Umbilical cord (tissue), 2 donors: Measurements from ENCODE around the gene DPYD. TPM values are rescaled to one million over a fixed set of nuclear protein-coding genes. Genes with fewer than 3 reads are reported as not detected.

Experiments
- DNase-seq: peaks from one replicate; pipeline ENCODE4 v3.0.0-alpha.2; 2015; ENCODE audit warnings: low spot score
- total RNA-seq: library from RNA; depleted of rRNA; stranded (reverse); fragments of >200 nt; gene quantifications from one replicate; pipeline ENCODE4 v1.2.3, GENCODE V29; 2014; ENCODE audit warnings: low replicate concordance; ENCODE audit not compliant: insufficient read depth

DPYD gene
- total RNA-seq, 1 donor from 2014 or later, result 24.1 TPM

- DNase-seq, result no peak
These were observed 380.4 kb downstream of the DPYD start for GRCh38 chr1:97540346-97540888.

- no peak for DNase-seq
These were observed 382.7 kb downstream of the DPYD start for GRCh38 chr1:97538113-97538512.

- DNase-seq, result no peak
These were observed 387.5 kb downstream of the DPYD start for GRCh38 chr1:97533358-97533757.

GRCh38 chr1:97529600-97529999 lies 391.2 kb downstream of the DPYD start:
- no peak for DNase-seq

DNA sequence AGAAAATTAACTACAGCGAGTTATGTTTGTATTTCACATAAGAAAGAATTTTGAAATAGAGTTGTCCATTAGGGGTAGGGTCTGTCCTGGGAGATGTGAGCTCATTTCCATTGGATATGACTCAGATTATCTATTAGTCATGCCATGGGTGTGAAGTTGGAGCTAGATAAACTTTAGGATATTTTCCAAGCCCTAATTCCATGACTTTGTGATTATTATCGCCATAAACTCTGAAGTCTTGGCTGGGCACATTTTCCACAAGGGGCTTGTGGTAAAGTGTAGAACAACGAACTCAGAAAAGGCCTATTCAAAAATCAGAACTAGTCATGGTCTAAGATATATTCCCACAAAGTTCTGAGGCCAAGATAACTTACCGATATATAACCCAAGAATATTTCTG lies 396.6 kb downstream of the DPYD start:
- DNase-seq, result no peak

GRCh38 chr1:97516588-97516987 lies 404.2 kb downstream of the DPYD start:
- DNase-seq, result no peak

- no peak for DNase-seq
These were observed 412.1 kb downstream of the DPYD start for GRCh38 chr1:97508653-97509218.

GRCh38 chr1:97507863-97508262 lies 413.0 kb downstream of the DPYD start:
- no peak for DNase-seq

GRCh38 chr1:97506368-97506767 lies 414.5 kb downstream of the DPYD start:
- no peak for DNase-seq

DNA sequence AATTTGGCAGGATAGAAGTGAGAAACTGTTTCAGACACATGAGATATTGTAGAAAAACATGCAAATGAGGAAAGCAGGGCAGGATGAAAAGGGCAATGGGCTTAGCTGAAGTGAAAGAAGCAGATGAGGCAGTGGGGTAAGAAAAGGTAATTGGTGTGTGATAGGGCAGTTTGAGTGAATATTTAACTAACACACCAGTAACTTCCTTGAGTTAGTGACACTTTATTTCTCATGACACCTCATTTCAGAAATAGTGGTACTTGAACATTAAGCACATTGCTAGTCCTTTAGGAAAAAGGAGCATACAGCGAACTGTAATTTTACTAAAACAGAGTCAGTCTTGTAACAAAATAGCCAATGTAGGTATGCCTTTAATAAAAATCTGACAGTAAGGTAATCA lies 415.0 kb downstream of the DPYD start:
- DNase-seq, result no peak

- DNase-seq, result no peak
These were observed 415.5 kb downstream of the DPYD start for GRCh38 chr1:97505289-97505688.

DNA sequence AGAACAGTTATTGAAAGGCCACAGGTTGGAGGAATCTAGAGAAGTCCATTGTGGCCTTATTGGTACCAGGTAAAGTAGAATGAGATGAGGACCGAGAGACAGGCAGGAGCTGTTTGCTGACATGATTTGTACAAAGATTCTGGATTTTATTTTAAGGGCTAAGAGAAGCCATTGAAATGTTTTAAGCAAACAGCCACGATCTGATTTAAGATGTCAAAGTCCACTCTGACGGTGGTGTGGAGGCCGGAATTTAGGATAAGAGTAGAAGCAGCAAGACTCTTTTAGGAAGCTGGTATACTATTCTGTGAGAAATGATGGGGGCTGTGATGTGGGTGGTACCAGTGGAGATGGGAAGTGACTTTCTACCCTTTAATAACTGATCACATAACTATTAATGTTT lies 418.5 kb downstream of the DPYD start:
- no peak for DNase-seq

DNA sequence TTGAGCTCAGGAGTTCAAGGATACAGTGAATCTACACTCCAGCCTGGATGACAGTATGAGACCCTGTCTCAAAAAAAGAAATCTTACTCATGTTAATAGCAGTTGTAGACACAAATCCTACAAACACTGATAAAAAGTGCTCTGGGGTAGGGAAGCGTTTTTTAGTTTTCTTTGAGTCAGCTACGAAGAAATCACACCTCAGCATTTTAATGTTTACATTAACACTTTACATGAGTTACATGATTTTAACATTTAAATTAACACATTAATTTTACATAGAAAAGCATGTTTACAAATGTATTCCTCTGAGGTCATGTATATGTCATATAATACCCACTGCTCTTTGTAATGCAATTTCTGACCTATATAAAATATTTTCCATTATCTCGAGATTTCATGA lies 419.2 kb downstream of the DPYD start:
- no peak for DNase-seq

GRCh38 chr1:97500760-97501159 lies 420.1 kb downstream of the DPYD start:
- DNase-seq, result no peak

GRCh38 chr1:97499667-97500066 lies 421.2 kb downstream of the DPYD start:
- DNase-seq, result no peak

DNA sequence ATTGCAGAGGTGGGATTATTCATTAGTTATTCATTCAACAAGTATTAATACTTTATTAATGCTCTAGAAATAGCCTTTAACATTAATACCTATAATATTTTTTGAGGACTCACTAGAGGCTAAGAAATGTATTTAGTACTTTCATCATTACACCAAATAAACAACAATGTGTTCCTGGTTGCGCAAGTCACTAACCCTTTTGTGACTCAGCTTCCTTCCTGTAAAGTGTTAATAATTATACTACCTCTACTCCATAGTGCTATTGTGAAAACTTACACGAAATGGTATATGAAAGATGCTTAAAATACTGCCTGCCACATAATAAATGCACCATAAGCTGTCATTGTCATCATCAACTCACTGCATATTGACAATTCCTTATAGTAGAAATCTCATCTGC lies 431.0 kb downstream of the DPYD start:
- DNase-seq, result no peak

DNA sequence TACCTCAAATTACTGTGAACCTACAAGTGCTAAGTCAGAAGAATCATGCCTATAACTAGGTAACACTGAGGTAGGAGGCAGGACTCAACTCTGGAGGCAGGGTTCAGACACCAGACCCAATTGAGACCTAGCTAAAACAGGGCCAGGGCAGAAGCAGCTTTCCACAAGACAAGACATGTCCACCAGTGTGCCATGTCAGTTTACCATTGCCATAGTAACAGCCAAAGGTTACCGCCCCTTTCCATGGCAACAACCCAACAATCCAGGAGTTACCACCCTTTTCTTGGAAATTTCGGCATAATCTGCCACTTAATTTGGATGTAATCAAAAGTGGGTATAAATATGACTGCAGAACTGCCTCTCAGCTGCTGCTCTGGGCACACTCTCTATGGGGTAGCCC lies 432.3 kb downstream of the DPYD start:
- DNase-seq, result no peak

GRCh38 chr1:97482022-97482421 lies 438.8 kb downstream of the DPYD start:
- DNase-seq, result no peak

- no peak for DNase-seq
These were observed 453.4 kb downstream of the DPYD start for GRCh38 chr1:97467445-97467844.

GRCh38 chr1:97464305-97464704 lies 456.5 kb downstream of the DPYD start:
- DNase-seq, result no peak

DNA sequence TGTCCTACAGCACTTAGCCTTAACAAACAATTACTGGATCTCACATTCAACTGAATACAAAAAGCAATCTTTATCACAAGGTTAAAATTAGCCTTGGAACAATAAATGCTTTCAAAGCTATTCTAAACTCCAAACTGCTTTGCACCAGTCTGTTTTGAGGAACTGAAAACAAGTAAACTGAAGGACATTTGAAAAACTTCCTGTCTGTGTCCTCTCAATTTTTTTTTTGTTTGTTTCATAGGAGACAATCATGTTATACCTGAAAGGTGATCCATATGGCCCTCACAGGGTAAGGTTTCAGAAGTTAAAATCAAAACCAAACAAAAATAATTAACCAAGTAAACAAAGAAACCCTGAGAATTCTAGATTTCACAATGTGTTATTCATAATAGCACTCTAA lies 459.1 kb downstream of the DPYD start:
- DNase-seq, result no peak

DNA sequence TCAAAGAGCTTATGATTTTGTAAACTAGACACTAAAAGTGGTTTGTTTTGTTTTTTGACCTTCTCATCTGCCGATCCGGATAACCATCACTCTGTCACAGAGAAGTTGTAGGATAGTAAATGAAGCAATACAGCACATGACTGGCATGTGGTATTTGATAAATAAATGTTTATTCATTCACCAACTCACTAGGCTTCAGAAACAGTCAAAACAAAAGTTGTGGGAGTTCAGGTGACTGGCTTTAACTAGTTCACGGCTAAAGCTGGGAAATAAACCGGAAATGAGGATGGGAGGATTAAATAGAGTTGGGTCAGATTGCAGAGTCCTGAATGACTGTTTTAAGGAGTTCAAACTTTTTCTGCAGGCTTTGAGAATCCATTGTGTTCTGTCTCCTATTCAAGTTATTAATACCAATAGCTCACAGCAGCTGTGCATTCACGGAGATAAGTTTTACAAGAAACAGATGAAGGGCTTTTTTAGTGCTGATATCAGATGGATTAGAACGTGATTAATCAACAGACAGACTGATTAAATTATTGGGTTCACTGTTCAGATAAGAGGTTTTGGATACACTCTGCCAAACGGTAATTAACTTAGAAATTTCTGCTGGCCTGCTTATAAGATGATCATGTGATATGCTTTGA lies 463.3 kb downstream of the DPYD start:
- DNase-seq, result peak; percentile 10

DNA sequence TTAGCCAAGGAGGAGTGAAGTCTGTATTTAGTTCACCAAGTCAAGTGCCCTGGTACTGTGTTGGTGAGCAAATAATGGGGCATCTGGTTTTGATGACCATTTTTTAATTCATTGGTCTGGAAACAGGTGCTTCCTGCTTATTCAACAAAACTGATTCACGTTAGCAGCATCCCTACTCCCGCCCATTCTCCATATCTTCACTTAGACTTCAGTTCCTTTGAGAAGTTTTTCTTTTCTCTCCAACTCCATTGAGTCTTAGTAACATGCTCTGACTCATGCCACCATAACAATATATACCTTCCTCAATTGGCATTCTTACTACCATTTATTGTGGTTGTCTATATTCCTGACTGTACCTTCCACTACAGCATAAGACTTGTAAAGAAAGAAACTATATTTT lies 468.9 kb downstream of the DPYD start:
- DNase-seq, result no peak
